B cell (primary cell): ENCODE data around the gene SEMA3F. TPM values are rescaled to one million over a fixed set of nuclear protein-coding genes. Genes with fewer than 3 reads are reported as not detected.

Experiments used
- ATAC-seq: fragments of 200-7000 bp; cut with Tn5 transposase; one replicate; pipeline ENCODE4 v1.10.0; 2021; ENCODE audit warnings: low read depth, mild to moderate bottlenecking, moderate number of reproducible peaks, moderate library complexity
- CTCF ChIA-PET: fragments of 350-600 bp; sonication (Branson Sonifier 250); formaldehyde crosslinking; loops from one replicate; lab custom pipeline; 2021; ENCODE audit warnings: antibody characterized with exemption, inconsistent platforms; lab: Charles Lee
- POLR2A ChIA-PET: fragments of 350-600 bp; sonication (Branson Sonifier 250); formaldehyde crosslinking; loops from one replicate; lab custom pipeline; 2021; ENCODE audit warnings: antibody characterized with exemption; lab: Charles Lee
- DNase-seq: peaks from one replicate; pipeline ENCODE4 v3.0.0; 2013
- H2AFZ ChIP-seq: 2 replicates; pipeline ENCODE4 v1.6.1; 2012; ENCODE audit warnings: mild to moderate bottlenecking, low read depth, low read length; ENCODE audit not compliant: insufficient read depth, poor library complexity, severe bottlenecking
- H3K27ac ChIP-seq, 2 donors: 1 replicate in 1 of 2; 2 replicates in 1 of 2; pipeline ENCODE4 v1.5.1; 2012 to 2013; ENCODE audit warnings: low read length in 2 of 2, mild to moderate bottlenecking in 2 of 2, moderate library complexity in 1 of 2
- H3K27me3 ChIP-seq, 4 experiments: fragments of 200-600 bp in 1 of 4; sonication (generic) in 1 of 4; replicated peaks in 1 of 4; 1 replicate in 2 of 4; 2 replicates in 2 of 4; pipeline versions ENCODE4 v1.6.1 to v1.7.0; 2013 to 2016; ENCODE audit warnings: low read length in 3 of 4, mild to moderate bottlenecking in 2 of 4, mixed read lengths in 1 of 4, moderate library complexity in 1 of 4; ENCODE audit not compliant: insufficient read depth in 4 of 4, control insufficient read depth in 3 of 4; ENCODE audit errors: control extremely low read depth in 1 of 4
- H3K36me3 ChIP-seq, 2 experiments: replicated peaks in 1 of 2; 1 replicate in 1 of 2; 2 replicates in 1 of 2; pipeline versions ENCODE4 v1.6.1 to v1.7.1; 2013; ENCODE audit warnings: low read length in 1 of 2; ENCODE audit not compliant: insufficient read depth in 2 of 2, control insufficient read depth in 1 of 2; ENCODE audit errors: control extremely low read depth in 1 of 2, extremely low read depth in 1 of 2
- H3K4me1 ChIP-seq, 2 donors: fragments of 200-600 bp in 1 of 2; sonication (generic) in 1 of 2; 1 replicate in 1 of 2; 2 replicates in 1 of 2; pipeline versions ENCODE4 v1.5.1 to v1.6.1; 2013 to 2017; ENCODE audit warnings: low read length in 2 of 2; ENCODE audit not compliant: control insufficient read depth in 2 of 2, insufficient read depth in 2 of 2
- H3K4me2 ChIP-seq: replicated peaks from 2 replicates; pipeline ENCODE3; 2012; ENCODE audit warnings: mild to moderate bottlenecking, low read depth, low read length; ENCODE audit not compliant: poor library complexity, severe bottlenecking
- H3K4me3 ChIP-seq, 5 experiments: fragments of 200-600 bp in 1 of 5; sonication (generic) in 1 of 5; 1 replicate in 3 of 5; 2 replicates in 2 of 5; pipeline versions ENCODE4 v1.5.1 to v1.7.0; 2011 to 2016; ENCODE audit warnings: low read length in 4 of 5, mild to moderate bottlenecking in 4 of 5, low read depth in 2 of 5, control low read depth in 1 of 5, moderate library complexity in 1 of 5; ENCODE audit not compliant: insufficient read depth in 1 of 5; ENCODE audit errors: control extremely low read depth in 1 of 5, extremely low read depth in 1 of 5
- H3K79me2 ChIP-seq: fragments of 200-600 bp; sonication (generic); one replicate; pipeline ENCODE4 v1.6.0; 2016; ENCODE audit warnings: low read length; ENCODE audit not compliant: control insufficient read depth, insufficient read depth
- H3K9ac ChIP-seq: fragments of 200-600 bp; sonication (generic); 2 replicates; pipeline ENCODE4 v1.6.1; 2017; ENCODE audit warnings: mild to moderate bottlenecking, low read length, moderate library complexity
- H3K9me3 ChIP-seq, 3 donors: one replicate each; pipeline versions ENCODE4 v1.6.1 to v1.7.1; 2013; ENCODE audit warnings: low read length in 2 of 3; ENCODE audit not compliant: control insufficient read depth in 2 of 3, insufficient read depth in 1 of 3; ENCODE audit errors: control extremely low read depth in 1 of 3
- H4K20me1 ChIP-seq: 2 replicates; pipeline ENCODE4 v1.6.0; 2012; ENCODE audit warnings: mild to moderate bottlenecking, low read length; ENCODE audit not compliant: insufficient read depth, control insufficient read depth, poor library complexity, severe bottlenecking
- H3K27ac Mint-ChIP-seq: one replicate; pipeline ENCODE4 v1.8.0; 2021; ENCODE audit warnings: mixed read lengths
- H3K27me3 Mint-ChIP-seq: one replicate; pipeline ENCODE4 v1.8.0; 2021; ENCODE audit warnings: mixed read lengths
- H3K4me1 Mint-ChIP-seq: one replicate; pipeline ENCODE4 v1.8.0; 2021; ENCODE audit warnings: mixed read lengths
- H3K4me3 Mint-ChIP-seq: one replicate; pipeline ENCODE4 v1.8.0; 2021; ENCODE audit warnings: mixed read lengths
- H3K9me3 Mint-ChIP-seq: one replicate; pipeline ENCODE4 v1.8.0; 2022; ENCODE audit warnings: mixed read lengths; ENCODE audit not compliant: insufficient read depth
- EZH2 ChIP-seq: IDR thresholded peaks from 2 replicates; pipeline ENCODE4 v1.6.1; 2012; ENCODE audit warnings: borderline replicate concordance, low read depth, mild to moderate bottlenecking, moderate library complexity, low read length; ENCODE audit not compliant: insufficient read depth, poor library complexity, severe bottlenecking
- WGBS: methylation state at CpG from one replicate; pipeline ENCODE4 v1.1.5; 2013; ENCODE audit warnings: missing lambda C conversion rate; ENCODE audit not compliant: insufficient coverage; 5-methylcytosine and 5-hydroxymethylcytosine counted together
- intact Hi-C: fragments of 100-400 bp; cut with micrococcal nuclease; formaldehyde crosslinking; loops from one replicate; pipeline ENCODE4 v1.10.0; 2022
- polyA plus RNA-seq: library from polyadenylated mRNA; depleted of rRNA; stranded (reverse); fragments of >200 nt; gene quantifications from 2 replicates; pipeline ENCODE4 v1.2.3, GENCODE V29; 2012
- total RNA-seq, 2 donors: library from RNA; stranded (reverse); fragments of 120-200 nt in 1 of 2; gene quantifications; 1 replicate in 1 of 2; 2 replicates in 1 of 2; pipeline versions ENCODE4 v1.2.3 to v1.2.4, GENCODE V29; 2013 to 2022
- TF ChIP-seq, protein P1 (sequence below): fragments of 200-600 bp; IDR thresholded peaks from one replicate; pipeline ENCODE4 v1.8.0; 2022; ENCODE audit warnings: antibody characterized with exemption, mild to moderate bottlenecking

Gene SEMA3F
- total and polyA plus RNA-seq, 2 donors (not counting 1 experiment from before 2014, with no cell fraction given): 0.27 TPM; not detected in 1

DNA sequence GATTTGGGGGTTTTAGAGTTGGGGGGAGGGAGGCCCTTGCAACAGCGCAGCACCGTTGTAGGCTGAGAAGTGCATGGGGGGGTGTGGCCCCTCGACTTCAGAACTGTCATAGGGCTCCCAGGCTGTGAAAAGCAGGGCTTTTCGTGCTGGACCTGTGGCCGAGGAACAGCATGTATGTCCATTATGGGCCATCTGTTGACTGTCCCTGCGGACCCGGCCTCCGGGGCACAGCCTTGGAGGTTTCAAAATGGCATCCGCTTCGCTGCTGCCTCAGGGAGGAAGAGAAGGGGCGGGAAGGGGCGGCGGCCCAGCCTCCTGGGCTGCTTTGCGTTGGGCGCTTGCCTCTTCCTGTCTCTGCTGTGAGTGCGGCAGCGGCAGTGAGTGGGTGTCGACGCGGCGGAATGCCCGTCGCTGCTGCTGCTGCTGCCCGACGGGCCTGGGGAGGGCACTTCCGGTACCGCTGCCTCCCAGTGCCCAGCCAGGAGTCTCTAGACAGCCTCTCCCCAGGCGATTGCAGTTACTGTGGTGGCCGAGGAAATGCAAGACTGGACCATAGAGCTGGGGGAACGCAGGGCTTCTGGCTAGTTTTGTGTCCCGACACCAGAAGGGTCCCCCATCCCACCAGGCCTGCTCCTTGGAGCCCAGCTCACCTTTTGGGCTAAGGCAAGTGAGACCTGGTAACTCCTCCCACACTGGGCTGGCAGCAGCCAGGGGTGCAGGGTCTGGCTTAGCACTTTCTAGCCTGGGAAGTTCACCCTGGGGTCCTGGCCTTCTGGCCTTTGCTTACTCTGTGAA is 82.8 kb downstream of the SEMA3F start:
- H3K4me3 ChIP-seq: peak overlapping the region; percentile 70 to 100 (median 95)
- DNase-seq (peak; percentile 88), ATAC-seq (peak; percentile 32)
- no peaks in the 10 kb centered on the region for H3K9me3 Mint-ChIP-seq
- H3K27ac ChIP-seq: peak overlapping the region; percentile 65 to 91
- CTCF ChIA-PET: interaction anchor here (0.6 to 27.3 kb wide), 4 partner anchors 4 to 62 kb away, joined by 5 to 596 read pairs (median 300); partner anchors contain the start of gene GNAI2
- H3K36me3 ChIP-seq: peaks cover 0 to 27% of the 10 kb centered on the region in 2 experiments
- H3K79me2 ChIP-seq: peaks cover 93% of the 10 kb centered on the region
- H2AFZ ChIP-seq: peak overlapping the region; percentile 71
- H3K9me3 ChIP-seq: no peaks in the 10 kb centered on the region
- POLR2A ChIA-PET: interaction anchor here (0.6 to 2.1 kb wide), 5 partner anchors 10 to 819 kb away, joined by 3 to 13 read pairs (median 3); partner anchors contain the start of genes HYAL3 and NAA80
- peak overlapping the region; percentile 97 for H3K4me3 Mint-ChIP-seq
- no peaks in the 10 kb centered on the region for H3K27me3 Mint-ChIP-seq
- peaks cover 64% of the 10 kb centered on the region for H3K4me1 Mint-ChIP-seq
- H3K27ac Mint-ChIP-seq: peak overlapping the region; percentile 97
- intact Hi-C loops: loop anchor here (1.0 to 10.0 kb wide), 7 partner anchors 8 to 1521 kb away; partner anchors contain the start of genes APEH, HYAL2, HYAL3 and IP6K2
- peak overlapping the region; percentile 78 for H3K9ac ChIP-seq
- peaks cover 57 to 63% of the 10 kb centered on the region in 2 donors for H3K4me1 ChIP-seq
- H4K20me1 ChIP-seq: peaks cover 63% of the 10 kb centered on the region
- no peaks in the 10 kb centered on the region for H3K27me3 ChIP-seq
- peak overlapping the region; percentile 97 for H3K4me2 ChIP-seq
- WGBS: 2% methylated on average over 31 of the region's 31 CpGs
- TF ChIP-seq, protein P1, sequence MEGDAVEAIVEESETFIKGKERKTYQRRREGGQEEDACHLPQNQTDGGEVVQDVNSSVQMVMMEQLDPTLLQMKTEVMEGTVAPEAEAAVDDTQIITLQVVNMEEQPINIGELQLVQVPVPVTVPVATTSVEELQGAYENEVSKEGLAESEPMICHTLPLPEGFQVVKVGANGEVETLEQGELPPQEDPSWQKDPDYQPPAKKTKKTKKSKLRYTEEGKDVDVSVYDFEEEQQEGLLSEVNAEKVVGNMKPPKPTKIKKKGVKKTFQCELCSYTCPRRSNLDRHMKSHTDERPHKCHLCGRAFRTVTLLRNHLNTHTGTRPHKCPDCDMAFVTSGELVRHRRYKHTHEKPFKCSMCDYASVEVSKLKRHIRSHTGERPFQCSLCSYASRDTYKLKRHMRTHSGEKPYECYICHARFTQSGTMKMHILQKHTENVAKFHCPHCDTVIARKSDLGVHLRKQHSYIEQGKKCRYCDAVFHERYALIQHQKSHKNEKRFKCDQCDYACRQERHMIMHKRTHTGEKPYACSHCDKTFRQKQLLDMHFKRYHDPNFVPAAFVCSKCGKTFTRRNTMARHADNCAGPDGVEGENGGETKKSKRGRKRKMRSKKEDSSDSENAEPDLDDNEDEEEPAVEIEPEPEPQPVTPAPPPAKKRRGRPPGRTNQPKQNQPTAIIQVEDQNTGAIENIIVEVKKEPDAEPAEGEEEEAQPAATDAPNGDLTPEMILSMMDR: no peak
- TF ChIP-seq EZH2: no peak
